ENCODE results near the gene HNF1B.

HNF1B gene

GRCh38 chr17:37735165-37735564 is 9.7 kb downstream of the HNF1B start:
- DNase-seq (ENCODE audit: low read depth in 2 of 2), result no peak

- DNase-seq (ENCODE audit: low read depth in 2 of 2), result no peak
Observed at GRCh38 chr17:37732316-37732715, 12.5 kb downstream of the HNF1B start.

- no peak for DNase-seq (ENCODE audit: low read depth in 2 of 2)
Observed at GRCh38 chr17:37731056-37731455, 13.8 kb downstream of the HNF1B start.

- DNase-seq (ENCODE audit: low read depth in 2 of 2), result no peak
Observed at GRCh38 chr17:37729905-37730304, 15.0 kb downstream of the HNF1B start.

- DNase-seq (ENCODE audit: low read depth in 2 of 2), result no peak
Observed at GRCh38 chr17:37726891-37727675, 17.8 kb downstream of the HNF1B start.

- no peak for DNase-seq (ENCODE audit: low read depth in 2 of 2)
Observed at GRCh38 chr17:37726248-37726647, 18.6 kb downstream of the HNF1B start.

- no peak for DNase-seq (ENCODE audit: low read depth in 2 of 2)
Observed at GRCh38 chr17:37725601-37726146, 19.2 kb downstream of the HNF1B start.

GRCh38 chr17:37725021-37725595 is 19.8 kb downstream of the HNF1B start:
- no peak for DNase-seq (ENCODE audit: low read depth in 2 of 2)

GRCh38 chr17:37720989-37721388 is 23.9 kb downstream of the HNF1B start:
- DNase-seq (ENCODE audit: low read depth in 2 of 2), result no peak

- no peak for DNase-seq (ENCODE audit: low read depth in 2 of 2)
Observed at GRCh38 chr17:37719866-37720265, 25.0 kb downstream of the HNF1B start.

GRCh38 chr17:37718324-37719048 is 26.4 kb downstream of the HNF1B start:
- DNase-seq (ENCODE audit: low read depth in 2 of 2), result no peak

GRCh38 chr17:37717627-37718323 is 27.1 kb downstream of the HNF1B start:
- DNase-seq (ENCODE audit: low read depth in 2 of 2), result no peak

- no peak for DNase-seq (ENCODE audit: low read depth in 2 of 2)
Observed at GRCh38 chr17:37714897-37715296, 30.0 kb downstream of the HNF1B start.

GRCh38 chr17:37713624-37714023 is 31.2 kb downstream of the HNF1B start:
- DNase-seq (ENCODE audit: low read depth in 2 of 2), result no peak

GRCh38 chr17:37713028-37713431 is 31.8 kb downstream of the HNF1B start:
- DNase-seq (ENCODE audit: low read depth in 2 of 2), result no peak

GRCh38 chr17:37711113-37711512 is 33.7 kb downstream of the HNF1B start:
- DNase-seq (ENCODE audit: low read depth in 2 of 2), result no peak

GRCh38 chr17:37710344-37710886 is 34.4 kb downstream of the HNF1B start:
- no peak for DNase-seq (ENCODE audit: low read depth in 2 of 2)

GRCh38 chr17:37708616-37709212 is 36.1 kb downstream of the HNF1B start:
- DNase-seq (ENCODE audit: low read depth in 2 of 2), result no peak

GRCh38 chr17:37708008-37708615 is 36.7 kb downstream of the HNF1B start:
- no peak for DNase-seq (ENCODE audit: low read depth in 2 of 2)

GRCh38 chr17:37706446-37706845 is 38.4 kb downstream of the HNF1B start:
- DNase-seq (ENCODE audit: low read depth in 2 of 2), result no peak

- no peak for DNase-seq (ENCODE audit: low read depth in 2 of 2)
Observed at GRCh38 chr17:37702598-37702997, 42.3 kb downstream of the HNF1B start.
